CD4-positive, alpha-beta T cell (primary cell): ENCODE measurements around the gene FSIP2. TPM values are rescaled to one million over a fixed set of nuclear protein-coding genes. Genes with fewer than 3 reads are reported as not detected.

Experiments
- ATAC-seq: fragments of 200-7000 bp; cut with Tn5 transposase; one replicate; pipeline ENCODE4 v1.10.0; 2022; ENCODE audit warnings: mild to moderate bottlenecking; ENCODE audit not compliant: poor library complexity
- CTCF ChIA-PET: fragments of 350-600 bp; sonication (Branson Sonifier 250); formaldehyde crosslinking; loops from one replicate; lab custom pipeline; 2021; ENCODE audit warnings: antibody characterized with exemption, inconsistent platforms; lab: Charles Lee
- POLR2A ChIA-PET: fragments of 350-600 bp; sonication (Branson Sonifier 250); formaldehyde crosslinking; loops from one replicate; lab custom pipeline; 2021; ENCODE audit warnings: antibody characterized with exemption, inconsistent platforms; lab: Charles Lee
- DNase-seq, 14 experiments: peaks; one replicate each; pipeline ENCODE4 v3.0.0-alpha.2; 2013 to 2020; ENCODE audit warnings: mixed read lengths in 2 of 14
- H3K27ac ChIP-seq, 2 donors: one replicate each; pipeline versions ENCODE4 v1.5.1 to v1.7.0; 2013; ENCODE audit warnings: low read length in 2 of 2, low read depth in 1 of 2, mild to moderate bottlenecking in 1 of 2
- H3K27me3 ChIP-seq, 2 experiments: 1 replicate in 1 of 2; 2 replicates in 1 of 2; pipeline versions ENCODE4 v1.6.1 to v1.7.0; 2013; ENCODE audit warnings: low read length in 2 of 2, control low read depth in 1 of 2, mild to moderate bottlenecking in 1 of 2, moderate library complexity in 1 of 2; ENCODE audit not compliant: insufficient read depth in 2 of 2, control insufficient read depth in 1 of 2
- H3K36me3 ChIP-seq: one replicate; pipeline ENCODE4 v1.6.1; 2013; ENCODE audit warnings: low read length, control low read depth; ENCODE audit not compliant: insufficient read depth
- H3K4me1 ChIP-seq: one replicate; pipeline ENCODE4 v1.6.1; 2013; ENCODE audit warnings: low read length, control low read depth; ENCODE audit not compliant: insufficient read depth
- H3K4me3 ChIP-seq: one replicate; pipeline ENCODE4 v1.5.1; 2013; ENCODE audit warnings: mild to moderate bottlenecking, low read length, moderate library complexity
- H3K9me3 ChIP-seq, 2 experiments: 1 replicate in 1 of 2; 2 replicates in 1 of 2; pipeline versions ENCODE4 v1.6.1 to v1.7.0; 2013; ENCODE audit warnings: low read length in 2 of 2, mild to moderate bottlenecking in 2 of 2, control low read depth in 1 of 2, moderate library complexity in 1 of 2; ENCODE audit not compliant: control insufficient read depth in 1 of 2, insufficient read depth in 1 of 2
- H3K27ac Mint-ChIP-seq: one replicate; pipeline ENCODE4 v1.8.0; 2020; ENCODE audit warnings: mixed read lengths
- H3K27me3 Mint-ChIP-seq: one replicate; pipeline ENCODE4 v1.8.0; 2021; ENCODE audit warnings: mixed read lengths
- H3K36me3 Mint-ChIP-seq: one replicate; pipeline ENCODE4 v1.8.0; 2021; ENCODE audit warnings: low read depth, mixed read lengths
- H3K4me1 Mint-ChIP-seq: one replicate; pipeline ENCODE4 v1.8.0; 2021; ENCODE audit warnings: low read depth, mixed read lengths
- H3K4me3 Mint-ChIP-seq: one replicate; pipeline ENCODE4 v1.8.0; 2020; ENCODE audit warnings: mild to moderate bottlenecking, mixed read lengths
- H3K9me3 Mint-ChIP-seq: one replicate; pipeline ENCODE4 v1.8.0; 2020; ENCODE audit warnings: mixed read lengths
- intact Hi-C, 2 experiments: fragments of 100-400 bp; cut with DNase I in 1 of 2; cut with micrococcal nuclease in 1 of 2; formaldehyde crosslinking; loops; one replicate each; pipeline versions ENCODE4 v1.15.1 to v1.9.0; 2023 to 2025; cut with DNase I, micrococcal nuclease
- total RNA-seq, 174 experiments: library from RNA in 2 of 174; stranded (reverse) in 2 of 174; gene quantifications; one replicate each; pipeline ENCODE4 v1.2.3 and lab custom pipeline; 2021 to 2026
- TF ChIP-seq, protein P1 (sequence below): fragments of 200-600 bp; IDR thresholded peaks from one replicate; pipeline ENCODE4 v1.8.0; 2022; ENCODE audit warnings: antibody characterized with exemption, mild to moderate bottlenecking

Gene FSIP2
- total RNA-seq, 2 experiments from 2014 or later = 0.39 to 0.96 TPM

DNA sequence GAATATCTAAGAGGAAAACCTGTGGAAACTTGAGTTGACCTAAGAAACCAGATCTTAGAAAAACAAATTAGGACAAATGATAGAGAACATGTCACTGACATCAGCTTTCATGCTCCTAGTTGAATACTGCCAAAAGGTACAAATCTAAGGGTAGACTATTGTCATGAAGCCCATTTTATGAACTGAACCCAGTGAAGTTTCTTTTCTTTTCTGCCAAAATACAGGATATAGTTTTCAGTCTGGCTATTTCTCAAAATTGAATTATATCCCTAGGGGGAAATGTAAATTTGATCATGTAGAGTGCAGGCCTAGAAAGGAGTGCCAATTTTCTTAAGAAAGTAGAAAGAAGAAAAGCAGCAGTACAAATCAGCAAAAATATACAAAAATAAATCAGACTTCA is 46.6 kb downstream of the FSIP2 start:
- no peaks in the 10 kb centered on the region for H3K36me3 ChIP-seq
- CTCF ChIA-PET = no interaction called here
- intact Hi-C loops = no loop called here
- H3K4me3 ChIP-seq = no peak overlapping the region
- Mint-ChIP-seq H3K27ac (no peak overlapping the region), H3K4me1 (no peaks in the 10 kb centered on the region), H3K27me3 (no peaks in the 10 kb centered on the region), H3K4me3 (no peak overlapping the region), H3K36me3 (no peaks in the 10 kb centered on the region), H3K9me3 (peaks cover 2% of the 10 kb centered on the region)
- peaks cover 0 to 3% of the 10 kb centered on the region in 2 experiments for H3K9me3 ChIP-seq
- TF ChIP-seq, protein P1, sequence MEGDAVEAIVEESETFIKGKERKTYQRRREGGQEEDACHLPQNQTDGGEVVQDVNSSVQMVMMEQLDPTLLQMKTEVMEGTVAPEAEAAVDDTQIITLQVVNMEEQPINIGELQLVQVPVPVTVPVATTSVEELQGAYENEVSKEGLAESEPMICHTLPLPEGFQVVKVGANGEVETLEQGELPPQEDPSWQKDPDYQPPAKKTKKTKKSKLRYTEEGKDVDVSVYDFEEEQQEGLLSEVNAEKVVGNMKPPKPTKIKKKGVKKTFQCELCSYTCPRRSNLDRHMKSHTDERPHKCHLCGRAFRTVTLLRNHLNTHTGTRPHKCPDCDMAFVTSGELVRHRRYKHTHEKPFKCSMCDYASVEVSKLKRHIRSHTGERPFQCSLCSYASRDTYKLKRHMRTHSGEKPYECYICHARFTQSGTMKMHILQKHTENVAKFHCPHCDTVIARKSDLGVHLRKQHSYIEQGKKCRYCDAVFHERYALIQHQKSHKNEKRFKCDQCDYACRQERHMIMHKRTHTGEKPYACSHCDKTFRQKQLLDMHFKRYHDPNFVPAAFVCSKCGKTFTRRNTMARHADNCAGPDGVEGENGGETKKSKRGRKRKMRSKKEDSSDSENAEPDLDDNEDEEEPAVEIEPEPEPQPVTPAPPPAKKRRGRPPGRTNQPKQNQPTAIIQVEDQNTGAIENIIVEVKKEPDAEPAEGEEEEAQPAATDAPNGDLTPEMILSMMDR = no peak
- no peak for DNase-seq
- POLR2A ChIA-PET = no interaction called here
- no peaks in the 10 kb centered on the region for H3K27me3 ChIP-seq
- no peaks in the 10 kb centered on the region for H3K4me1 ChIP-seq
- ATAC-seq = no peak
- H3K27ac ChIP-seq = no peak overlapping the region

DNA sequence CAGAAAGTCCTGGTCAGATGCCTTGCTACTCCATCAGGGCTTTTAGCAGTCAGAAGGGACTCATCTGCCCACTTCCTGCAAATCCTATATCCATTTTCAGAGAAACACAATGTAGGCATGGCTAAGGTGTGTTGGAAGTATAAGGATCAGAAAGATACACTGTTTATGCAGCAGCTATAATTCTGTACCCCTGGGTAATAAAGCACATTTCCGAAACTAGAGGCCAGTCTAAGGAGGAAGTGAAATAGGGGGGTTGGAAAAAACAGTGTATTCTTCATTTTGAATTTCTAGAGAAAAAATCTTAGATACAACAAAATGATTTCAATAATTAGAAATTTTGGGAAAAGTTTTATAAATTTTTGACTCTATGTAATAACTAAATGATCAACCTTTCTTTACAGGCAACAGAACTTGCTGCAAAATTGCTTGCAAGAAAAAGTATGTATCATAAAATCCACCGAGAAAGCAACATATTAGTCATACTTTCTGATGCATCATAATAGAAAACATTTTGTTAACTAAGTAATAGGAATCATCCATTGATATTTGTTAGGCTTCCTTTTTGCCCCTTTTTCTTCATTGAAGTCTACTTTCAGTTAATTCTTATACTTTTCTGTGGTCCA is 47.4 kb downstream of the FSIP2 start:
- Mint-ChIP-seq H3K27ac (no peak overlapping the region), H3K4me3 (no peak overlapping the region), H3K27me3 (no peaks in the 10 kb centered on the region), H3K36me3 (no peaks in the 10 kb centered on the region), H3K4me1 (no peaks in the 10 kb centered on the region), H3K9me3 (peaks cover under 1% of the 10 kb centered on the region)
- Histone ChIP-seq H3K4me3 (no peak overlapping the region), H3K4me1 (no peaks in the 10 kb centered on the region), H3K36me3 (no peaks in the 10 kb centered on the region), H3K27ac (no peak overlapping the region), H3K27me3 (no peaks in the 10 kb centered on the region), H3K9me3 (peaks cover 0 to 3% of the 10 kb centered on the region in 2 experiments)
- ChIA-PET CTCF (no interaction called here), POLR2A (no interaction called here)
- DNase-seq (no peak), ATAC-seq (no peak)
- intact Hi-C loops = no loop called here
- TF ChIP-seq, protein P1 = no peak

- no peak overlapping the region for H3K27ac Mint-ChIP-seq
- DNase-seq = no peak
- no peaks in the 10 kb centered on the region for H3K27me3 Mint-ChIP-seq
- Histone ChIP-seq H3K27ac (no peak overlapping the region), H3K4me1 (no peaks in the 10 kb centered on the region), H3K9me3 (no peaks in the 10 kb centered on the region), H3K4me3 (no peak overlapping the region), H3K36me3 (no peaks in the 10 kb centered on the region), H3K27me3 (no peaks in the 10 kb centered on the region)
- no peaks in the 10 kb centered on the region for H3K4me1 Mint-ChIP-seq
- H3K4me3 Mint-ChIP-seq = no peak overlapping the region
- CTCF ChIA-PET = interaction anchor here (1.3 kb wide), 1 partner anchor 9 kb away, joined by 4 read pairs; no protein-coding TSS in a partner anchor
- POLR2A ChIA-PET = no interaction called here
- no peak for ATAC-seq
- TF ChIP-seq, protein P1 = no peak
- H3K36me3 Mint-ChIP-seq = no peaks in the 10 kb centered on the region
- no peaks in the 10 kb centered on the region for H3K9me3 Mint-ChIP-seq
- intact Hi-C loops = no loop called here
These were observed 48.9 kb downstream of the FSIP2 start for GRCh38 chr2:185787227-185788145.
